ENCODE results near the gene FAM227A.

FAM227A gene

GRCh38 chr22:38696606-38697424 lies 40.6 kb upstream of the FAM227A start:
- Histone ChIP-seq H3K27ac (no peak overlapping the region), H3K4me3 (ENCODE audit: low read depth, low read length) (no peak overlapping the region)

DNA sequence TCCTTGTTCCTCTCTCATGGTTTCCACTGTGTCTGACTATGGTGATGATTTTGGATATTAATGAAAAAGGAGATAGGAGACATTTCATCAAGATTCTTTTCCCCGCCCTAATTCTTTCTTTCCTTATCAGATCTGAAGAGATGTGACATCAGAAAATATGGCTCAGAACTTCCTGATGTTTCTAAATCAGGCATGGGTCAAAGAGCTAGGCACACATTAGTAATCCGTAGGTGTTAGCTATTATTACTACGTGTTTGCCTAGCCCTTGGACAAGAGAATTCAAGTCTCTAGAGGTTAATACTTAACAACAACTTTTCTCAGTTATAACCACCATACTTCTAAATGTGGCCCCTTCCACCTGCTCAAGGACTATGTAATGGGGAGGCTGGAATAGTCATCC lies 38.7 kb upstream of the FAM227A start:
- Histone ChIP-seq H3K9me3 (ENCODE audit: severe bottlenecking) (no peaks in the 10 kb centered on the region), H3K36me3 (peaks cover 48% of the 10 kb centered on the region), H3K27me3 (ENCODE audit: insufficient read depth, low read depth, severe bottlenecking) (no peaks in the 10 kb centered on the region), H3K4me3 (ENCODE audit: low read depth, low read length) (no peak overlapping the region), H3K27ac (no peak overlapping the region)
- DNase-seq = no peak
- no peak for TF ChIP-seq CTCF (IDR thresholded peaks at IDR 0.05; ENCODE audit: low read depth, low read length)

More at GRCh38 chr22:38696606-38697424, 40.6 kb upstream of the FAM227A start:
- no peaks in the 10 kb centered on the region for H3K9me3 ChIP-seq (ENCODE audit: severe bottlenecking)
- no peak for DNase-seq
- peaks cover 48% of the 10 kb centered on the region for H3K36me3 ChIP-seq
- no peak for TF ChIP-seq CTCF (IDR thresholded peaks at IDR 0.05; ENCODE audit: low read depth, low read length)
- H3K27me3 ChIP-seq (ENCODE audit: insufficient read depth, low read depth, severe bottlenecking) = no peaks in the 10 kb centered on the region

- no peak overlapping the region for H3K27ac ChIP-seq
- DNase-seq = no peak
- no peaks in the 10 kb centered on the region for H3K9me3 ChIP-seq (ENCODE audit: severe bottlenecking)
- no peak for TF ChIP-seq CTCF (IDR thresholded peaks at IDR 0.05; ENCODE audit: low read depth, low read length)
- no peaks in the 10 kb centered on the region for H3K27me3 ChIP-seq (ENCODE audit: insufficient read depth, low read depth, severe bottlenecking)
- H3K36me3 ChIP-seq = peaks cover 45% of the 10 kb centered on the region
- no peak overlapping the region for H3K4me3 ChIP-seq (ENCODE audit: low read depth, low read length)
Observed at GRCh38 chr22:38694049-38694448, 37.9 kb upstream of the FAM227A start.

DNA sequence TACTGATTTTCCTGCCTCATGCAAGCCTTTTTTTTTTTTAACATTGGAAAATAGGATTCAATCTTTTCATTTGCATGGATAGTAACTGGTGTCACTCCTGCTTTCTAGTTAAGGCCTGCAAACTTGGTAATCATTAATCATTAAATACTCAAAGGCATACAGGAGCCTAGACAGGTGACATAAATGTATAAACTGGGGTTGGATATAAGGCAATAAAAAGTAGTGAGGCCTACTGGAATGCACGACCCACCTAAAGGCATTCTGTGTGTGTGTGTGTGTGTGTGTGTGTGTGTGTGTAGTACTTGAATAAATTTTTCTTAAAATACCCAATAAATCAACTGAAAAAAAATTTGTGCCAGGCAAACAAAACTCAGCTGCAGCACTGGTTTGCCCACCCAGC lies 33.5 kb upstream of the FAM227A start:
- TF ChIP-seq CTCF (IDR thresholded peaks at IDR 0.05; ENCODE audit: low read depth, low read length) = no peak
- DNase-seq = no peak
- Histone ChIP-seq H3K36me3 (peaks cover 65% of the 10 kb centered on the region), H3K4me3 (ENCODE audit: low read depth, low read length) (no peak overlapping the region), H3K9me3 (ENCODE audit: severe bottlenecking) (no peaks in the 10 kb centered on the region), H3K27ac (no peak overlapping the region), H3K27me3 (ENCODE audit: insufficient read depth, low read depth, severe bottlenecking) (no peaks in the 10 kb centered on the region)

DNA sequence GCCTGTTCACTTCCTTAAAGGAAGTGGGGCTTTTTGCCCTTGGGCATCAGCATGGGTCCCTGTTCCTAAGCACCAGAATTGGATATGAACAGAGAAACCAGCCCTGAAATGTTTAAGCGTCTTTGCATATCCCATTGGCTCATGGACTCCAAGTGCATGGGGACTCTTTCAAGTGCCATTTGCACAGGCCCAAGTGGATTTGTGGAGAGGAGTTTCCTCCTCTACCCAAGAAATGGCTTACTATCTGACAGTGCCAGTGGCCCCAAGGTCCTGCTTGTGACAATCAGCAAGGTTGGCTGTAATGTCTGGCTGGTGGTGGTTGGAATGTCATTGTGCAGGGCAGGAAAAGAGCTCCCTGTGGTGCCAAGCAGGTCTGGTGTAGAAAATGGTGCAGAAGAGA lies 29.6 kb upstream of the FAM227A start:
- H3K27me3 ChIP-seq (ENCODE audit: insufficient read depth, low read depth, severe bottlenecking) = no peaks in the 10 kb centered on the region
- peaks cover 69% of the 10 kb centered on the region for H3K36me3 ChIP-seq
- TF ChIP-seq CTCF (IDR thresholded peaks at IDR 0.05; ENCODE audit: low read depth, low read length) = no peak
- H3K4me3 ChIP-seq (ENCODE audit: low read depth, low read length) = no peak overlapping the region
- H3K9me3 ChIP-seq (ENCODE audit: severe bottlenecking) = no peaks in the 10 kb centered on the region
- H3K27ac ChIP-seq = no peak overlapping the region
- DNase-seq = no peak

DNA sequence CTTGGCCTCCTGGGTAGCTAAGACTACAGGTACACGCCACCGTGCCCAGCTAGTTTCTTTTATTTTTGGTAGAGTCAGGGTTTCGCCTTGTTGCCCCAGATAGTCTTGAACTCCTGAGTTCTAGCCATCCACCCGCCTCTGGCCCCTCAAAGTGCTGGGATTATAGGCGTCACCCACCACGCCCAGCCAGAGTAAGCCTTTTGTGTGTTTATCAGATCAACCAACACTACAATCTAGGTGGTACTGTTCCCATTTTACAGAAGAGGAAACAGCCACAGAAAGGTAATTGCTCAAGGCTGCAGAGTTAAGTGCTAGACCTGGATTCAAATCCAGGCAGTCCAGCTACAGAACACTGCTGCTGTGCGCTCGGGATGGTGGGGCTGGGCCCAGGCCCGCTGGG lies 28.7 kb upstream of the FAM227A start:
- TF ChIP-seq CTCF (IDR thresholded peaks at IDR 0.05; ENCODE audit: low read depth, low read length) = no peak
- Histone ChIP-seq H3K4me3 (ENCODE audit: low read depth, low read length) (no peak overlapping the region), H3K27ac (no peak overlapping the region), H3K9me3 (ENCODE audit: severe bottlenecking) (no peaks in the 10 kb centered on the region), H3K27me3 (ENCODE audit: insufficient read depth, low read depth, severe bottlenecking) (no peaks in the 10 kb centered on the region), H3K36me3 (peaks cover 66% of the 10 kb centered on the region)
- DNase-seq = no peak

All from WERI-Rb-1 (cell line).